Neural cell (in vitro differentiated cells): ENCODE measurements around the gene LINGO1. TPM values are rescaled to one million over a fixed set of nuclear protein-coding genes. Genes with fewer than 3 reads are reported as not detected.

Source experiments
- H2AFZ ChIP-seq: fragments of 200-600, 300-800 bp; sonication (generic), shearing (Covaris generic); 2 replicates; pipeline ENCODE4 v1.6.0; 2014; ENCODE audit warnings: low read depth, mild to moderate bottlenecking, antibody characterized with exemption, low read length, moderate library complexity
- H3F3A ChIP-seq: fragments of 200-600 bp; shearing (Covaris generic); 2 replicates; pipeline ENCODE4 v1.6.1; 2016; ENCODE audit warnings: mild to moderate bottlenecking, moderate library complexity, mixed read lengths, antibody characterized with exemption, low read length; ENCODE audit not compliant: insufficient read depth, poor library complexity, severe bottlenecking
- H3K27ac ChIP-seq: fragments of 200-600, 300-800 bp; sonication (generic), shearing (Covaris generic); 2 replicates; pipeline ENCODE4 v1.5.1; 2014; ENCODE audit warnings: mild to moderate bottlenecking, low read length, moderate library complexity
- H3K27me3 ChIP-seq: fragments of 300-800, 200-600 bp; sonication (generic), shearing (Covaris generic); 2 replicates; pipeline ENCODE4 v1.6.0; 2014; ENCODE audit warnings: mild to moderate bottlenecking, low read depth, low read length, moderate library complexity; ENCODE audit not compliant: insufficient read depth
- H3K36me3 ChIP-seq: fragments of 300-800, 200-600 bp; sonication (generic), shearing (Covaris generic); 2 replicates; pipeline ENCODE4 v1.5.1; 2014; ENCODE audit warnings: mild to moderate bottlenecking, antibody characterized with exemption, low read length, moderate library complexity; ENCODE audit not compliant: insufficient read depth
- H3K4me2 ChIP-seq: fragments of 300-800, 200-600 bp; sonication (generic), shearing (Covaris generic); 2 replicates; pipeline ENCODE4 v1.6.0; 2014; ENCODE audit warnings: mild to moderate bottlenecking, low read length
- H3K4me3 ChIP-seq: fragments of 300-800, 200-600 bp; sonication (generic), shearing (Covaris generic); 2 replicates; pipeline ENCODE4 v1.5.1; 2014; ENCODE audit warnings: mild to moderate bottlenecking, low read length, moderate library complexity
- H3K79me2 ChIP-seq: fragments of 200-600 bp; shearing (Covaris generic); replicated peaks from 2 replicates; pipeline ENCODE4 v1.6.0; 2014; ENCODE audit warnings: mild to moderate bottlenecking, low read length, moderate library complexity; ENCODE audit not compliant: insufficient read depth
- H3K9ac ChIP-seq: fragments of 300-800, 200-600 bp; sonication (generic), shearing (Covaris generic); 2 replicates; pipeline ENCODE4 v1.6.1; 2016; ENCODE audit warnings: mild to moderate bottlenecking, low read length, mixed read lengths
- H3K9me2 ChIP-seq: fragments of 200-600 bp; shearing (Covaris generic); 2 replicates; pipeline ENCODE4 v1.6.1; 2016; ENCODE audit warnings: mild to moderate bottlenecking, low read length, mixed read lengths; ENCODE audit not compliant: insufficient read depth
- H3K9me3 ChIP-seq: fragments of 200-600, 300-800 bp; sonication (generic), shearing (Covaris generic); 2 replicates; pipeline ENCODE4 v1.6.1; 2016; ENCODE audit warnings: mild to moderate bottlenecking, mixed run types, low read length, moderate library complexity, mixed read lengths
- H4K20me1 ChIP-seq: fragments of 200-600 bp; shearing (Covaris generic); 2 replicates; pipeline ENCODE4 v1.6.1; 2016; ENCODE audit warnings: mild to moderate bottlenecking, mixed run types; ENCODE audit not compliant: insufficient read depth
- CTCF ChIP-seq: fragments of 450-650 bp; IDR thresholded peaks from 2 replicates; pipeline ENCODE4 v1.5.1; 2014; ENCODE audit warnings: antibody characterized with exemption, mild to moderate bottlenecking, moderate library complexity; ENCODE audit not compliant: poor library complexity, severe bottlenecking
- EP300 ChIP-seq: fragments of 450-650 bp; conservative IDR thresholded peaks from 2 replicates; pipeline ENCODE4 v1.6.1; 2014; ENCODE audit warnings: antibody characterized with exemption, mild to moderate bottlenecking, moderate library complexity; ENCODE audit not compliant: poor library complexity, severe bottlenecking
- EZH2 ChIP-seq: fragments of 200-600, 300-800 bp; shearing (Covaris generic), sonication (generic); IDR thresholded peaks from 2 replicates; pipeline ENCODE4 v1.6.1; 2014; ENCODE audit warnings: antibody characterized with exemption, low read length, borderline replicate concordance, mild to moderate bottlenecking; ENCODE audit not compliant: insufficient read depth, poor library complexity, severe bottlenecking
- MXI1 ChIP-seq: fragments of 450-650 bp; conservative IDR thresholded peaks from 2 replicates; pipeline ENCODE4 v1.6.1; 2014; ENCODE audit warnings: antibody characterized with exemption, mild to moderate bottlenecking; ENCODE audit not compliant: poor library complexity, severe bottlenecking
- POLR2AphosphoS5 ChIP-seq: IDR thresholded peaks from 2 replicates; pipeline ENCODE4 v1.6.1; 2012
- RAD21 ChIP-seq: fragments of 450-650 bp; conservative IDR thresholded peaks from 2 replicates; pipeline ENCODE4 v1.6.1; 2014; ENCODE audit warnings: antibody characterized with exemption, mild to moderate bottlenecking, moderate library complexity
- REST ChIP-seq: IDR thresholded peaks from 2 replicates; pipeline ENCODE4 v1.6.1; 2012; ENCODE audit warnings: borderline replicate concordance
- SMC3 ChIP-seq: fragments of 450-650 bp; conservative IDR thresholded peaks from 2 replicates; pipeline ENCODE4 v1.6.1; 2014; ENCODE audit warnings: antibody characterized with exemption, mild to moderate bottlenecking, moderate library complexity; ENCODE audit not compliant: poor library complexity
- TAF1 ChIP-seq: IDR thresholded peaks from 2 replicates; pipeline ENCODE4 v1.6.1; 2012; ENCODE audit warnings: low read depth
- polyA plus RNA-seq: library from polyadenylated mRNA; depleted of rRNA; stranded (reverse); fragments of >200 nt; gene quantifications from 2 replicates; pipeline ENCODE4 v1.2.3, GENCODE V29; 2014

Gene LINGO1
- polyA plus RNA-seq, 1 donor from 2014 or later: 34.4 TPM

- no peak for TF ChIP-seq CTCF
Measured at GRCh38 chr15:77571181-77571580, 61.5 kb downstream of the LINGO1 start (continued).

- H3K4me2 ChIP-seq: no peak overlapping the region
- no peaks in the 10 kb centered on the region for H3K27me3 ChIP-seq
- no peaks in the 10 kb centered on the region for H3K9me2 ChIP-seq
- H3K79me2 ChIP-seq: no peaks in the 10 kb centered on the region
- no peak overlapping the region for H3K27ac ChIP-seq
- peak; percentile 8 for TF ChIP-seq POLR2AphosphoS5
- TF ChIP-seq MXI1: no peak
- no peaks in the 10 kb centered on the region for H3F3A ChIP-seq
- H3K9ac ChIP-seq: peak overlapping the region; percentile 8
- H3K4me3 ChIP-seq: no peak overlapping the region
- H4K20me1 ChIP-seq: no peaks in the 10 kb centered on the region
- H3K9me3 ChIP-seq: no peaks in the 10 kb centered on the region
- no peak overlapping the region for H2AFZ ChIP-seq
- no peaks in the 10 kb centered on the region for H3K36me3 ChIP-seq
Measured at GRCh38 chr15:77569729-77570125, 63.0 kb downstream of the LINGO1 start.

GRCh38 chr15:77568973-77569728, 63.6 kb downstream of the LINGO1 start:
- no peak overlapping the region for H3K4me2 ChIP-seq
- no peaks in the 10 kb centered on the region for H3K36me3 ChIP-seq
- H3K4me3 ChIP-seq: no peak overlapping the region
- peak overlapping the region; percentile 8 for H3K9ac ChIP-seq
- no peaks in the 10 kb centered on the region for H3K27me3 ChIP-seq
- no peak for TF ChIP-seq EP300
- no peak for TF ChIP-seq EZH2
- no peak for TF ChIP-seq MXI1
- TF ChIP-seq RAD21: no peak
- no peak for TF ChIP-seq CTCF
- no peak for TF ChIP-seq POLR2AphosphoS5
- TF ChIP-seq REST: no peak
- TF ChIP-seq TAF1: no peak
- no peak for TF ChIP-seq SMC3
- H4K20me1 ChIP-seq: no peaks in the 10 kb centered on the region
- H3K9me3 ChIP-seq: no peaks in the 10 kb centered on the region
- H3K27ac ChIP-seq: no peak overlapping the region
- H3F3A ChIP-seq: no peaks in the 10 kb centered on the region
- H3K79me2 ChIP-seq: no peaks in the 10 kb centered on the region
- no peak overlapping the region for H2AFZ ChIP-seq
- H3K9me2 ChIP-seq: no peaks in the 10 kb centered on the region
